Measurements from ENCODE around the gene GCNA.

GCNA gene

DNA sequence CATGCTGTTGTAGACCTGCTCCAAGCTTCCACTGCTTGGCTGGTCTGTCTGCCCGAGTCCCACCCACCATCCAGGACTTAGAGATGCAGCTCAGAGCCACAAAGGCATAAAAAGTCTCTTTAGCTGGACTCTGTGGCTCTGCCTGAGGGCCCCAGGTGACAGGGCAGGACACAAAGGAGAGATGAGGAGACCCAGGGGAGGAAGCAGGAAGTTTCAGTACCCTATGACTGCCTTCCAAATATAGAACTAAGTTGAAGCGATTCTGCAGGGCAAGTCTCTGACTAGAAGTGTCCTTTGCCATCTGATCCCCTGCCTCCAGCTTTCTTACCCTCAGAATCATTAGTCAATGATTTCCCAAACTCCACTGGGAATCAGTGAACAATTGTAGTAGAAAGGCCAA lies 51.2 kb downstream of the GCNA start:
- DNase-seq, result no peak

DNA sequence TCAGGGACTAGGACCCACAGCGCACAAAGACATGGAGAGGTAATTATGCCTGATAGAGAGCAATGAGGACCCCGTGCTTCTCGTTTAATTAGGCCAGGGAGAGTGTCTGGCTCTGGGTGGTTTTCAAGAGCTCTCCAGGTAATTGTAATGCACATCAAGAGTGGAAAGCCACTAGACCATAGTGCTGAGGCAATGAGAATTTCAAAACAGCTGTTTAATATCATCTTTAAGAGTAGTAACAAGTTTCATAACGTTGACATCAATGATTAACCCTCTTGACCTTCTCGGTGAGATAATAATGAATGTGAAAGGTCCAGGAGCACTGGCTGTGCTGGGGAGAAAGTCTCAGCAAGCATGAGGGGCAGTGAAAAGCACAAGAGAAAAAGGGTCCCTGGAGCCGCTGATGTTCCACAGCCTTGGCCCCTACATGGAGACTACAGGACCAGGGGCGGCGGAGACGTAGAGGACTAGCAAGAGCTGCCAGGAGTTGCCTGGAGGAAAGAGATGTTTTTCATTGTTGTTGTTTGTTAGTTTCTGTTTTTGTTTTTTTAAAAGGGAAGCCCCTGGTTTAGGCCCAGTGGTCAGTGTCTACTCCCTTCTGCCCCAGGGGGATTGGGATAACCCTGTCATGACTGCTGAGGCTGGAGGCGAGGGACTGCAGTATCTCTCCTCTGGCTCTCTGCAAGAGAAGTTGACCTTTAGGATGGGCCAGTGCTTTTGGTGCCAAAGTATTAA lies 54.9 kb downstream of the GCNA start:
- TF ChIP-seq, protein P1, sequence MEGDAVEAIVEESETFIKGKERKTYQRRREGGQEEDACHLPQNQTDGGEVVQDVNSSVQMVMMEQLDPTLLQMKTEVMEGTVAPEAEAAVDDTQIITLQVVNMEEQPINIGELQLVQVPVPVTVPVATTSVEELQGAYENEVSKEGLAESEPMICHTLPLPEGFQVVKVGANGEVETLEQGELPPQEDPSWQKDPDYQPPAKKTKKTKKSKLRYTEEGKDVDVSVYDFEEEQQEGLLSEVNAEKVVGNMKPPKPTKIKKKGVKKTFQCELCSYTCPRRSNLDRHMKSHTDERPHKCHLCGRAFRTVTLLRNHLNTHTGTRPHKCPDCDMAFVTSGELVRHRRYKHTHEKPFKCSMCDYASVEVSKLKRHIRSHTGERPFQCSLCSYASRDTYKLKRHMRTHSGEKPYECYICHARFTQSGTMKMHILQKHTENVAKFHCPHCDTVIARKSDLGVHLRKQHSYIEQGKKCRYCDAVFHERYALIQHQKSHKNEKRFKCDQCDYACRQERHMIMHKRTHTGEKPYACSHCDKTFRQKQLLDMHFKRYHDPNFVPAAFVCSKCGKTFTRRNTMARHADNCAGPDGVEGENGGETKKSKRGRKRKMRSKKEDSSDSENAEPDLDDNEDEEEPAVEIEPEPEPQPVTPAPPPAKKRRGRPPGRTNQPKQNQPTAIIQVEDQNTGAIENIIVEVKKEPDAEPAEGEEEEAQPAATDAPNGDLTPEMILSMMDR (IDR thresholded peaks at IDR 0.05; ENCODE audit: low read depth, low read length), result no peak
- no peak for DNase-seq

More for the DNA sequence above, 51.2 kb downstream of the GCNA start:
- H3K27me3 ChIP-seq (ENCODE audit: insufficient read depth, low read depth, severe bottlenecking), result peaks cover 14% of the 10 kb centered on the region
- no peak overlapping the region for H3K27ac ChIP-seq
- no peak overlapping the region for H3K4me3 ChIP-seq (ENCODE audit: low read depth, low read length)
- H3K9me3 ChIP-seq (ENCODE audit: severe bottlenecking), result no peaks in the 10 kb centered on the region
- TF ChIP-seq, protein P1 (IDR thresholded peaks at IDR 0.05; ENCODE audit: low read depth, low read length), result no peak
- H3K36me3 ChIP-seq, result no peaks in the 10 kb centered on the region

DNA sequence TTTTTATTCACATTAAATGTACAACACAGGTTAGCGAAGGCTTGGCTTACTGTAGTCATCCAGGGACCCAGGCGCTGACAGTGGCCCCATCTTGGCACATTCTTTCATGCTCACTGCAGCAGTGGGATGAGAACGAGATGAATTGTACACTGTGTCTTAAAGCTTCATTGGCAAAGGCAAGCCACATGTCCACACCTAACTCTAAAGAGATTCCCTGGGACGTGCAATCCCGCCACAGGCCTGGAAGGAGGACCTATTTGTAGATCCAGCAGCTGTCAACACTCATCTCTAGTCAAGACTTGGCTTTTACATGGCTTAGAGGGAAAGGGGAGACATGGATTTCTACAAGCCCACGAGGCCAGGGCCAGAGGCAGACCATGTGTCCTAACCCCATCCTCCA lies 56.1 kb downstream of the GCNA start:
- Histone ChIP-seq H3K4me3 (ENCODE audit: low read depth, low read length) (no peak overlapping the region), H3K27me3 (ENCODE audit: insufficient read depth, low read depth, severe bottlenecking) (peaks cover 8% of the 10 kb centered on the region), H3K9me3 (ENCODE audit: severe bottlenecking) (no peaks in the 10 kb centered on the region), H3K27ac (no peak overlapping the region), H3K36me3 (no peaks in the 10 kb centered on the region)
- TF ChIP-seq, protein P1 (IDR thresholded peaks at IDR 0.05; ENCODE audit: low read depth, low read length), result no peak
- no peak for DNase-seq

More for the DNA sequence above, 54.9 kb downstream of the GCNA start:
- Histone ChIP-seq H3K27ac (no peak overlapping the region), H3K36me3 (no peaks in the 10 kb centered on the region), H3K4me3 (ENCODE audit: low read depth, low read length) (no peak overlapping the region), H3K27me3 (ENCODE audit: insufficient read depth, low read depth, severe bottlenecking) (peaks cover 8% of the 10 kb centered on the region), H3K9me3 (ENCODE audit: severe bottlenecking) (no peaks in the 10 kb centered on the region)

DNA sequence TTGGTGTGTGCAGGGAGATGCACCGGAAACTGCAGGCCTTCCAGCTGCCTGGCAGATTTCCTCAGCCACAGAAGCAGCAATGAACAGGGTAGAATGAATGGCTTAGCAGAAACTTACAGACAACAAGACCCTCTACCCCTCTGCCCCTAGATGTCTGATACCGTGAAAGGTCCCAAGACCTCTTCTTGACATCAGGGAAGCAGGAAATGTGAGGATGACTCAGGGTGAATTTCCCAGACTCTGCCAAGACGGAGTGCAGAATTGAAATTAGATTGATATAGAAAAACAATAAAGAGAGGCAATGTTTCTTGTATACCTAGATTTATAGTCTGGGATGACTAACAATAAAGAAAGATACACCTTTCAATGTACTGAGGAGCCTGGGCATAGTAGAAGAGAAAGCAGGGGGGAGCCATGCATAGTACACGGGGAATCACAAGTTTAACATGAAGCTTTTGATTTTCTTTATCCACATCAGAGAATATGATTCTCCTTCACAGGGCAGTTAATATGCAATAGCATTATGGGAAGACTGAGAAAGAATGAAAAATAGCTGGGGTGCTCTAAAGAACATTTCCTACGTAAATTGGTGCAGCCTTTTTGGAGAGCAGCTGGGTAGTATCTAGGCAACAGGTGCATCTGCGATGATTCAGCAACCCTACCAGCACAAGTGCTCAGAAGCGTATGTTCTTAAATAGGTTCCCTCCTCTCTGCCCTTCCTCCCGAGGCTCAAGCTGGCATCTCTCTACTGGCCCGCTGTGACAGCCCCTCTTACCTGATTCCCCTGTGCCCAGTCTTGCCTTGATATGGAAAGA lies 58.4 kb downstream of the GCNA start:
- TF ChIP-seq, protein P1 (IDR thresholded peaks at IDR 0.05; ENCODE audit: low read depth, low read length), result no peak
- peaks cover 8% of the 10 kb centered on the region for H3K27me3 ChIP-seq (ENCODE audit: insufficient read depth, low read depth, severe bottlenecking)
- no peak overlapping the region for H3K27ac ChIP-seq
- no peaks in the 10 kb centered on the region for H3K9me3 ChIP-seq (ENCODE audit: severe bottlenecking)
- no peaks in the 10 kb centered on the region for H3K36me3 ChIP-seq
- H3K4me3 ChIP-seq (ENCODE audit: low read depth, low read length), result no peak overlapping the region
- DNase-seq, result no peak

DNA sequence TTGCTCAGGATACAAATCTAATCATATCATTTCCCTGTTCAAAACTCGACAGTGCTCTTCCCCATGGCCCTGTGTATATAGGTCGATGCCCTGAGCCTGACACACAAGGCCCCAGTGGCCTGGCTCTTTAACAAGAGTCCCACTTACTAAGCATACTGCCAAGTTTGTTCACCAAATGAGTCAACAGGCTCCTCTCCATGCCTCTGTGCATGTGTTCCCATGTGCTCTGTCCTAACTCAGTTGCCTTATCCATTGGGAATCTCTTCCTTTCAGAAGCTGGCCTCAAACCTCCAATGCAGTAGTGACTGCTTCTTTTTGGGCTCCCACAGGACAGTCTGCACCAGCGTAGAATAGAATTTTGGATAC lies 59.0 kb downstream of the GCNA start:
- TF ChIP-seq, protein P1 (IDR thresholded peaks at IDR 0.05; ENCODE audit: low read depth, low read length), result no peak
- Histone ChIP-seq H3K36me3 (no peaks in the 10 kb centered on the region), H3K27ac (no peak overlapping the region), H3K4me3 (ENCODE audit: low read depth, low read length) (no peak overlapping the region), H3K27me3 (ENCODE audit: insufficient read depth, low read depth, severe bottlenecking) (peaks cover 5% of the 10 kb centered on the region), H3K9me3 (ENCODE audit: severe bottlenecking) (no peaks in the 10 kb centered on the region)
- DNase-seq, result no peak
